Endothelial cell of umbilical vein (primary cell): ENCODE measurements around the gene VPS37C. TPM values are rescaled to one million over a fixed set of nuclear protein-coding genes. Genes with fewer than 3 reads are reported as not detected.

ENCODE experiments used
- BruUV-seq: library from RNA; stranded (reverse); fragments of 400-500 nt; replicated peaks from 2 replicates; lab custom pipeline; 2021; lab: Mats Ljungman, UMichigan
- CTCF ChIA-PET: fragments of 300-600, 350-600 bp; sonication (Branson Sonifier 250); formaldehyde crosslinking; loops from one replicate; lab custom pipeline; 2021; ENCODE audit warnings: antibody characterized with exemption, inconsistent platforms; lab: Charles Lee
- POLR2A ChIA-PET: fragments of 300-600, 350-600 bp; sonication (Branson Sonifier 250); formaldehyde crosslinking; loops from one replicate; lab custom pipeline; 2021; ENCODE audit warnings: antibody characterized with exemption, inconsistent platforms; lab: Charles Lee
- DNase-seq: peaks from one replicate; pipeline ENCODE4 v3.0.0-alpha.2; 2011; ENCODE audit warnings: low read depth, low spot score
- FAIRE-seq: peaks from 2 replicates; lab custom pipeline; 2011; peaks lifted over from hg19 to GRCh38; lab: Jason Lieb, UNC
- H2AFZ ChIP-seq: 2 replicates; pipeline ENCODE4 v1.6.0; 2012; ENCODE audit warnings: low read depth, low read length, control low read depth, inconsistent platforms
- H3K27ac ChIP-seq: 2 replicates; pipeline ENCODE4 v1.5.1; 2011; ENCODE audit warnings: low read depth, mild to moderate bottlenecking, control low read depth, low read length, moderate library complexity; ENCODE audit not compliant: insufficient read depth
- H3K27me3 ChIP-seq, 2 experiments: 2 replicates each; pipeline versions ENCODE4 v1.6.0 to v1.6.1; 2011; ENCODE audit warnings: low read length in 2 of 2, mixed read lengths in 1 of 2; ENCODE audit not compliant: control insufficient read depth in 2 of 2, insufficient read depth in 2 of 2
- H3K36me3 ChIP-seq, 2 experiments: 2 replicates in 1 of 2; 3 replicates in 1 of 2; pipeline ENCODE4 v1.5.1; 2011; ENCODE audit warnings: low read length in 2 of 2, mild to moderate bottlenecking in 1 of 2, moderate library complexity in 1 of 2; ENCODE audit not compliant: control insufficient read depth in 2 of 2, insufficient read depth in 2 of 2; ENCODE audit errors: extremely low read depth in 1 of 2
- H3K4me1 ChIP-seq: 3 replicates; pipeline ENCODE4 v1.5.1; 2011; ENCODE audit warnings: mild to moderate bottlenecking, low read length; ENCODE audit not compliant: control insufficient read depth, insufficient read depth; ENCODE audit errors: extremely low read depth
- H3K4me2 ChIP-seq: 2 replicates; pipeline ENCODE4 v1.6.1; 2011; ENCODE audit warnings: low read length, control low read depth, mixed read lengths; ENCODE audit not compliant: insufficient read depth
- H3K4me3 ChIP-seq, 3 experiments: fragments of 200-600 bp in 1 of 3; sonication (generic), shearing (Covaris generic) in 1 of 3; replicated peaks in 1 of 3; 2 replicates each; pipeline ENCODE4 v1.5.1; 2011 to 2016; ENCODE audit warnings: control low read depth in 3 of 3, low read length in 3 of 3, mild to moderate bottlenecking in 2 of 3, inconsistent platforms in 1 of 3, low read depth in 1 of 3, moderate library complexity in 1 of 3; ENCODE audit not compliant: insufficient read depth in 1 of 3
- H3K79me2 ChIP-seq: 2 replicates; pipeline ENCODE4 v1.6.0; 2012; ENCODE audit warnings: low read length, inconsistent platforms; ENCODE audit not compliant: control insufficient read depth, insufficient read depth
- H3K9ac ChIP-seq: replicated peaks from 2 replicates; pipeline ENCODE3; 2011; ENCODE audit warnings: low read length, control low read depth; ENCODE audit not compliant: insufficient read depth; ENCODE audit errors: extremely low read depth
- H3K9me1 ChIP-seq: replicated peaks from 3 replicates; pipeline ENCODE4 v1.6.0; 2011; ENCODE audit warnings: mild to moderate bottlenecking, low read length; ENCODE audit not compliant: control insufficient read depth, insufficient read depth; ENCODE audit errors: extremely low read depth
- H3K9me3 ChIP-seq: replicated peaks from 2 replicates; pipeline ENCODE4 v1.5.1; 2012; ENCODE audit warnings: low read length, inconsistent platforms; ENCODE audit not compliant: control insufficient read depth, insufficient read depth
- H4K20me1 ChIP-seq: replicated peaks from 2 replicates; pipeline ENCODE3; 2011; ENCODE audit warnings: mild to moderate bottlenecking, low read length; ENCODE audit not compliant: control insufficient read depth, insufficient read depth; ENCODE audit errors: extremely low read depth
- CTCF ChIP-seq, 2 donors: IDR thresholded peaks; 1 replicate in 1 of 2; 2 replicates in 1 of 2; pipeline ENCODE4 v1.5.1; 2011; ENCODE audit warnings: low read length in 2 of 2, mild to moderate bottlenecking in 2 of 2, moderate library complexity in 2 of 2, control low read depth in 1 of 2, inconsistent platforms in 1 of 2, low read depth in 1 of 2; ENCODE audit not compliant: insufficient read depth in 1 of 2; ENCODE audit errors: extremely low read depth in 1 of 2
- EZH2 ChIP-seq: IDR thresholded peaks from 2 replicates; pipeline ENCODE4 v1.6.1; 2012; ENCODE audit warnings: borderline replicate concordance, low read depth, mild to moderate bottlenecking, moderate library complexity, low read length, inconsistent platforms; ENCODE audit not compliant: severe bottlenecking
- GATA2 ChIP-seq: IDR thresholded peaks from 2 replicates; pipeline ENCODE4 v1.7.0; 2011; ENCODE audit warnings: low read depth, mild to moderate bottlenecking, moderate library complexity, mixed read lengths, low read length; ENCODE audit not compliant: insufficient read length, insufficient read depth
- JUN ChIP-seq: IDR thresholded peaks from 2 replicates; pipeline ENCODE4 v1.6.1; 2011; ENCODE audit warnings: borderline replicate concordance, low read depth; ENCODE audit not compliant: insufficient read length, insufficient read depth
- MAX ChIP-seq: IDR thresholded peaks from 2 replicates; pipeline ENCODE4 v1.6.1; 2011; ENCODE audit not compliant: insufficient read depth, insufficient read length
- MYC ChIP-seq: IDR thresholded peaks from one replicate; pipeline ENCODE4 v1.6.1; 2011; ENCODE audit warnings: mild to moderate bottlenecking, low read depth, low read length
- dilution Hi-C: fragments of 300-500 bp; cut with MboI; formaldehyde crosslinking; loops from one replicate; pipeline ENCODE4 v1.15.0; 2019; ENCODE audit warnings: low sequenced_read_pairs; ENCODE audit not compliant: extremely low pct_ligation_motif_present
- intact Hi-C: fragments of 100-400 bp; cut with micrococcal nuclease; formaldehyde crosslinking; loops from one replicate; pipeline ENCODE4 v1.10.0; 2022
- polyA plus RNA-seq, 4 experiments: library from polyadenylated mRNA; depleted of rRNA in 3 of 4; stranded (reverse) in 3 of 4; unstranded in 1 of 4; fragments of >200 nt; gene quantifications; 2 replicates each; pipeline versions ENCODE4 v1.2.1 to v1.2.3, GENCODE V29; 2011 to 2012; ENCODE audit warnings: missing spikeins in 1 of 4
- total RNA-seq: library from RNA; stranded (reverse); gene quantifications from 2 replicates; pipeline ENCODE4 v1.2.3, GENCODE V29; 2021

VPS37C gene
- total and polyA plus RNA-seq, 2 donors (not counting 3 experiments of a cell fraction or from before 2014, with no cell fraction given): 17.7 to 23.4 TPM

GRCh38 chr11:61141601-61142028 lies 19.6 kb downstream of the VPS37C start:
- DNase-seq (no peak), FAIRE-seq (no peak)
- no peak overlapping the region for H3K4me3 ChIP-seq
- H3K79me2 ChIP-seq: peaks cover 12% of the 10 kb centered on the region
- BruUV-seq: no TSS peak
- H3K36me3 ChIP-seq: no peaks in the 10 kb centered on the region
- no peaks in the 10 kb centered on the region for H3K9me1 ChIP-seq
- no peaks in the 10 kb centered on the region for H4K20me1 ChIP-seq
- no peak overlapping the region for H3K4me2 ChIP-seq
- dilution Hi-C loops (no loop called here), intact Hi-C loops (no loop called here)
- POLR2A ChIA-PET: no interaction called here
- H3K9me3 ChIP-seq: no peaks in the 10 kb centered on the region
- H2AFZ ChIP-seq: no peak overlapping the region
- no peak overlapping the region for H3K9ac ChIP-seq
- TF ChIP-seq MYC: no peak
- no peak for TF ChIP-seq GATA2
- TF ChIP-seq CTCF (IDR thresholded peaks at IDR 0.05; ENCODE audit: extremely low read depth in 1 of 2, insufficient read depth in 1 of 2, low read depth in 1 of 2, low read length in 2 of 2): no peak
- TF ChIP-seq MAX: no peak
- no peak for TF ChIP-seq JUN
- TF ChIP-seq EZH2: no peak
- H3K27me3 ChIP-seq: no peaks in the 10 kb centered on the region
- CTCF ChIA-PET: interaction anchor here (1.0 to 2.1 kb wide), 2 partner anchors 11 to 16 kb away, joined by 3 to 9 read pairs; no protein-coding TSS in a partner anchor
- H3K27ac ChIP-seq: no peak overlapping the region
- H3K4me1 ChIP-seq: no peaks in the 10 kb centered on the region
